NAMALWA (cell line): Measurements from ENCODE around the gene TEKT4.
A peak's percentile ranks its signal among the peaks of the same experiment; 100 is the strongest.
"Not testable (repeated sequence)": the region's sequence is repeated elsewhere in the genome, so short reads cannot be mapped to it uniquely, and the experiment has no call there.

Experiments
- DNase-seq: peaks from one replicate; pipeline ENCODE4 v3.0.0-alpha.2; 2015; ENCODE audit warnings: low spot score

TEKT4 gene

GRCh38 chr2:94871226-94872087 lies at the start of gene TEKT4:
TSS of gene TEKT4 (plus strand) at chr2:94871430. CDS start at chr2:94871580, 150 bp downstream.
- DNase-seq = no peak

- not testable (repeated sequence) for DNase-seq
These were observed 32.0 kb upstream of the TEKT4 start for GRCh38 chr2:94839224-94839623.

- not testable (repeated sequence) for DNase-seq
These were observed 14.4 kb upstream of the TEKT4 start for GRCh38 chr2:94856856-94857255.

DNA sequence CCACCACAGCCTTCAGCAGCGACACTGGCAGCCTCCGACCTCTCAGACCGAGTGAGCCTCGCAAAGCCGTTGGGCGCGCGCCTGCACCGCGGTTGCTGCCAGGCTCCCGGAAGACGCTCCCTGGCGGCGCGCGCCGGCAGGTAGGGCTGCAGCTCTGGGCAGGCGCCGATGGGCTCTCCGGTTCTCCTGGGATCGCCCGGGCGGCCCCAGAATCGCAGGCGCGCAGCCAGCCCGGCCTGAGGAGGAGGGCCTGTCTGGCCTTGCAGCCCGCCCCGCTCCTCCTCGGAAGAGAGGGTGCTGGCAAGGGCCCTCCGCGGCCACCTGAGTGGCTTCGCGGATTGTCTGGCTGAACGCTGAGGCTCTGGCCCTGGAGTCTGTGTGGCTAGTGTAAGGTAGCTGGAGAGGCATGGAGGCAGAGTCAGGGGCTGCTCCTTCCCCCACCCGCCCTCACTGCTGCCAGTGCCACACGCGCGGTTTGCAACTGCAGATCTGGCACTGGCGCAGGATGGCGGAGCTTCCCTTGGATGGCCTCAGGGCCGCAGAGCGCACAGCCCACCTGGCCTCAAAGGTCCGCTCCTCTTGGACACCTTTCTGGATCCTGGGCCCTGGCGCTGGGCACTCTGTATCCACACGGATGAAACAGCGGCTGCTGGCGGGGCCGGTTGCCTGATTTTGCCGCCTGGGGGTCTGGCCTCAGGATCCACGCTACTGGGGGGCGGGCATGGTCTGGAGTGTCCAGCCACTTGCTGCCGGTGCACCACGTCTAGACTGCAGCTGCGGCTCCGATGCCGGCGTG lies 13.7 kb upstream of the TEKT4 start:
- DNase-seq = not testable (repeated sequence)

DNA sequence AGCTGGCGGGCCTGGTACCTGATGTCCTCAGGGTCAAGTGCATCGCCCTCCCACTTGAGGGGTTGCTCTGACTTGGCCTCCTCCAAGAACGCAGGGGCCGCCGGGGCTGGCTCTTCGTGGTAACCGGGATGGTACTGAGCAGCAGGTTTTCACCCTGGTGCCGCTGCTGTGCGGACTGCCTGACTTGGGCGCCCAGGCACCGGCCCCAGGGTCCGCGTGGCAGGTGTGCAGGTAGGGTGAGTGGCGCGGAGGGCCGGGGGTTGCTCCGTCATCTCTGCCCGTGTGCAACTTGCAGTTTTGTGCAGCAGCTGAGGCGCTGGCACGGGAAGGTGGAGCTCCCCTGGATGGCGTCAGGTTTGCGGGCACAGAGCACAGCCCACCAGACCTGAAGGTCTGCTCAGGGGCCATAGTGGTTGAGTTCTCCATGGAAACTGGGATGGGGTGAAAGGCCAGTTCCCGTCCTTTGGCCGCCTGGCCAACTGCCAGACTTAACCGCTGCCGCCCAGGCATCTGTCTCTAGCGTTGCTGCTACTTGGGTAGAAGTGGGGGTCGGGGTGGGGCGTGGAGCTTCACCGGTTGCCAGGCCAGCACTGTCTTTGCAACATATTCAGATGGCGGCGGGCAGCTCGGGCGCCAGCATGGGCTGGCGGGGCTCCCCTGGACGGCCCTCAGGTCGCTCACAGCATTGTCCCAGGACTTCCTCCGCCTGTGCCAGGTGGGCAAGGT lies 12.9 kb upstream of the TEKT4 start:
- not testable (repeated sequence) for DNase-seq

GRCh38 chr2:94861308-94862152 lies 9.7 kb upstream of the TEKT4 start:
- DNase-seq = no peak

GRCh38 chr2:94862903-94863302 lies 8.3 kb upstream of the TEKT4 start:
- DNase-seq = not testable (repeated sequence)

GRCh38 chr2:94869131-94869530 lies 2.1 kb upstream of the TEKT4 start:
- DNase-seq = no peak

GRCh38 chr2:94869552-94870439 lies 1.4 kb upstream of the TEKT4 start:
- DNase-seq = no peak

DNA sequence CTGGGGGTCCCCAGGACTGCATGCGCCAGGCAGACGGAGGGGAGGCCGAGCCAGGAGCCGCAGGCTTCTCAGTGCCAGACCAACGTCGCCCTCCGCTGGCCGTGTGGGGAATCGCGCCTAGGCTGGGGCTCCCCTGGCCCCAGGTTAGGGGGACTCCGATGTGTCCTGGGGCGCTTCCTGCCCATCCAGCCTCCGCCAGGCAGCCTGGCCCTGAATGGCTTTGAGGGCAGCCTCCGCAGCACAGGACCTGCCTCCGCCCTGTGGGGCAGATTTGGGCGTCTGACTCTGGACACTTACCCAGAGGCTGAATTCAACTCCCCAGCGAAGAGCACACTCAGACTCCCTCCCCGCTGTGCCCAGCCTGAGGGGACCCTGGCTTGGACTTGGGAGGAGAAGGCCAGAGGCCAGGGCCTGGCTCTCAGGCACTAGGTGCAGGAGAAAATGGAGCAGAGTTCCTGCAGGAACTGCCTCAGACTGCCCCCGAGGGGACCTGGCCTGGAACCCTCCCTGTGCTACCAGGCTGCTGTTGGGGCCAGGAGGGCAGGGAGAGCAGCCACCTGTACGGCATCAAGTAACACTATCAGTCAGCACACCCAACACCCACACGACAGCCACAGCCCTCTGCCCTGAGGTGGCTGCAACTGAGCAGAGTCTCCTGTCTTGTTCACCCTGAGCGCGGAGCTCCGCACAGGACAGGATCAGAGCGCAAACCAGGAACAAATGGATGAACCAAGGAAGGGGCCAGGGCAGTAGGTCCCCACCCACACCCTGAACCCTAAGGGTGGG lies 597 bp upstream of the TEKT4 start:
- peak; percentile 44 for DNase-seq

DNA sequence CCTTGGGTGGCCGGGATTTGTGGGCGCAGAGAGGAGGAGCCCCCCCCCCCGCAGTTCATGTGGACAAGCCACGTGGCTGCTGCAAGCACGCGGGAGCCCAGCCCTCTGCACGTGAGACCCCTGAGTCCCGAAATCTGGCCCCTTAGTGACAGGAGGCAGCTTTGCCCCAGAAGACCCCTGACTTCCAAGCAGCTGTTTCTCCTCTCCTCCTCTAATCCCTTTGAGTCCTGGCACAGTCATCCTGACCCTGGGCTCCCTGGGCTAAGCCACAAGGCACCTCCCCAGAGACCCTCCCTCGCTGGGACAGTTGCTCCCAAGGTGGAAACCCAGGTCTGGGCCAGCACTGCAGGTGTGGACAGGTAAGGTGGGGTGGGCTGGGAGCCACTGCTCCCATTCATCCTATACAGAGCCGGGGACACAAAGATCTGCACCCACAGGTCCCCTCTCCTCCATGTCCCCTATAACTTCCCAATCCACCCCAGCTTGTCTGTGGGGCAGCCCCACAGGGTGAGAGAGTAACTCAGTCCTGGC lies 923 bp downstream of the TEKT4 start:
- no peak for DNase-seq

GRCh38 chr2:94872676-94873361 lies 1.6 kb downstream of the TEKT4 start:
- no peak for DNase-seq

DNA sequence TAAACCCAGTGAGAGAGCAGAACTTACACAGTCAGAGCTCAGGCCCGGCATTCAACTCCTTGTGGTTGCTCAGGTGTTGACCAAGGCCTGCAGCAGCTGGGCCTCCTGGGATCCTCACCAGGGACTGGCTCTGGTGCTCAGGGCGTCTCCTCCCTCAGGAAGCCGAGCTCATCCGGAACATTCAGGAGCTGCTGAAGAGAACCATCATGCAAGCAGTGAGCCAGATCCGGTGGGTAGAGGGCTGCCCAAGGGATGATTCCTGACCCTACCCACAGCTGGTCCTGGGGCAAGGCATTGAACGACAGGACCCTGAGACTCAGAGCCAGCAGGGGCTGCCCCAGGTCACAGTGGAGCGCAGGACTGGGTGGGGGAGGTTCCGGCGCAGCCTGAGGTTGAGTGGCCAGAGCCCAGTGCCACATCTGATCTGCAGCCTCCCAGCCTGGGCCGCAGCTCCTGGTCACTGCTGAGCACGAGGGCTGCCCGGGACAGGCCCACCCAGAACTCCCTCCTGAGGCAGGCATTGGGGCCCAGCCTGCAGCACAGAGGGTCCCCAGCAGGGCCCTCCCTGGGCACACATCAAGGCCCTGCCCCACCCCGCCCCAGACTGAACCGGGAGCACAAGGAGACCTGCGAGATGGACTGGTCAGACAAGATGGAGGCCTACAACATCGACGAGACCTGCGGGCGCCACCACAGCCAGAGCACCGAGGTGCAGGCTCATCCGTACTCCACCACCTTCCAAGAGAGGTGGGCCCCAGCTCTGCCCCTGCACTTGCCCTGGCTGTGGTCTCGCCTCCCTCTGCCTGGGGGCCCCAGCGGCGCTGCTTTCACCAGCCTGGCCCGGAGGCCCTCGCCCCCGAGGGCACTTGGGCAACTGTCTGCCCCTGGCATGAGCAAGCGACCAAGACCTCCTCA lies 2.4 kb downstream of the TEKT4 start:
- DNase-seq = no peak

DNA sequence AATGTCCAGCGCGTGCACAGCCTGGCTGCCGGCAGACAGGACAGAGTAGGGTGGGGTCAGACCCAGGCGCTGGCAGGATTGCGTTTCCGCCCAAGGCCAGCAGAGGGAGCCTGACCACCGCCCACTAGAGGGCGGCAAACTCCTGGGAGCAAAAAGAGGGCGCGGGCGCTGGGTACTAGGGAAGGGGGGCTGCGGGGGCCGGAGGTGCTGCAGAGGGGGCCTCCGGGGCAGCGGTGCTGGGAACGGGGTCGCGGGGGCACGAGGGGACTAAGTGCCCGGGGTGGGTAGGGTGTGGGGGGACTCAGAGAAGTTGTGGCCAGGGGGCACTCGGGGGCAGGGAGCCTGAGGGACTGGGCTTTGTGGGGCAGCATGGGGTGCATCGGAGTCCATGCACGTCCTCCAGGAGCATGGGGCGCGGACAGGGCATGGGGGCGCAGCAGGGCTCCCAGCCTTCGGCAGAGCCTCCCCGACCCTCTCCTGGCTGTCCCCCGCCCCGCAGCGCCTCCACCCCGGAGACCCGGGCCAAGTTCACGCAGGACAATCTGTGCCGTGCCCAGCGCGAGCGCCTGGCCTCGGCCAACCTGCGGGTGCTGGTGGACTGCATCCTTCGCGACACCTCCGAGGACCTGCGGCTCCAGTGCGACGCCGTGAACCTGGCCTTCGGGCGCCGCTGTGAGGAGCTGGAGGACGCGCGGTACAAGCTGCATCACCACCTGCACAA lies 3.2 kb downstream of the TEKT4 start:
- DNase-seq = peak; percentile 72

DNA sequence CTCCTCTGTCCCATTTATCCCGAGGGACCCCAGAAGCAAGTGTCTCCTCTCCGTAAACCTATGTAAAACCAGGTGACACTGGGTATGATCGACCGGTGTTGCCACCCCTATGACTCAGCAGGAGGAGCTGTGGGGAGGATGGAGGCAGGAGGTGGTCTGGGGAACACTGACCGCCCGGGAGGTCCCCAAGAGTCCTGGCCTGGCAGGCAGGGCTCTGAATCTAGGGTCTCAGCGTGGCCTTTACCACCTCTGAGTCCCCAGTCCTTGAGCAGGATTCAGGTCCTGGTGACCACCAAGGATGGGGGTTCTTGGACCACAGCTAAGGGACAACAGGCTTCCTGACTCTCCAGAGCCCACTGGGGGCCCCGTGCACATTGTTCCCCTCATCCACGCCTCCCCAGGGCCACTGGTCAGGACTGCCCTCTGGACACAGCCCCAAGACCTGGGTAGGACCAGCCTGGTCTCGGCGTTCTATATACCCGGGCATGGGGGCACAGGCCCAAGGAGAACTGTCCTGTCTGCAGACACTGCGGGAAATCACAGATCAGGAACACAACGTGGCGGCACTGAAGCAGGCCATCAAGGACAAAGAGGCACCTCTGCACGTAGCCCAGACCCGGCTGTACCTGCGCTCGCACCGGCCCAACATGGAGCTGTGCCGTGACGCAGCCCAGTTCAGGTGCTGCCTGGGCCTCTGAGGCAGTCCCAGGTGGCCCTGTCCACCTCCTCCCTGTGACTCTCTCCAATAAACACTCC lies 4.0 kb downstream of the TEKT4 start:
- no peak for DNase-seq

- DNase-seq = no peak
These were observed 4.7 kb downstream of the TEKT4 start for GRCh38 chr2:94875820-94876522.
